Measurements from ENCODE around the gene ELF3. TPM values are rescaled to one million over a fixed set of nuclear protein-coding genes. Genes with fewer than 3 reads are reported as not detected.
A peak's percentile ranks its signal among the peaks of the same experiment; 100 is the strongest.

ELF3 gene
- total RNA-seq, result 0.20 TPM in 1 of 2 replicates, not detected in the other

DNA sequence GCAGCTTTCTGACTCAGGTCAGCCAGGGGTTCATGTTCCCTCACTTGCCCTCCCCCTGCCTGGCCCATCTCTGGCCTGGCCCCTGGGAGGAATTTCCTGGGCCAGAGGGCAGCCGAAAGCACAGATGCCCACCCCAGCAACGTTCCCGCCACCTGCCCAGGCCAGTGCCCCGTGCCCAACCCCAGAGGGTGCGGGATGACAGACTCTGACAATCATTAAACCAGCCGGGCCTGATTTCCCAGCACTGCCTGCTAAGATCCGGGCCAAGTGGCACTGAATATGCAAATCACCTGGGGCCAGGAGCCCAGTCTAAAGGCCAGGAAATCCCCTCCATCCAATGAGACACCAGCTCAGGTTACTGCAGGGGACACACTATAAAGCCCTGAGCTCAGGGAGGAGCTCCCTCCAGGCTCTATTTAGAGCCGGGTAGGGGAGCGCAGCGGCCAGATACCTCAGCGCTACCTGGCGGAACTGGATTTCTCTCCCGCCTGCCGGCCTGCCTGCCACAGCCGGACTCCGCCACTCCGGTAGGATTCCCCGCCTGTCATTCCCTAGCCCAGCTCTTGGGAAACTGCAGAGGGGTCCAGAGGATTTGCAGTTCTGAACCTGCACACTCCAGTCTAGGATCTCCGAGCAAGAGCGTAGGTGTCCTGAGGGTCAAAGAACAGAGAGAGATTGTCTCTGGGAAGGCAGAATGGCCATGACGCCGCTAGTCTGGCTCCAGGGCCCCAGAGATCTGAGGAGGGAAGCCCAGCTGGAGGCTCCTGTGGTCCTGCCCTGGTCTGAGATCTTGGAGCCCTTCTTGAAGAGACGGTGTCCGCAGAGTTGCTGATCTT is at the start of gene ELF3:
Gene ELF3, plus strand, starts transcription at position 408 of the 836 bp plus-strand sequence. CDS start 550 bp downstream, outside the sequence.

DNA sequence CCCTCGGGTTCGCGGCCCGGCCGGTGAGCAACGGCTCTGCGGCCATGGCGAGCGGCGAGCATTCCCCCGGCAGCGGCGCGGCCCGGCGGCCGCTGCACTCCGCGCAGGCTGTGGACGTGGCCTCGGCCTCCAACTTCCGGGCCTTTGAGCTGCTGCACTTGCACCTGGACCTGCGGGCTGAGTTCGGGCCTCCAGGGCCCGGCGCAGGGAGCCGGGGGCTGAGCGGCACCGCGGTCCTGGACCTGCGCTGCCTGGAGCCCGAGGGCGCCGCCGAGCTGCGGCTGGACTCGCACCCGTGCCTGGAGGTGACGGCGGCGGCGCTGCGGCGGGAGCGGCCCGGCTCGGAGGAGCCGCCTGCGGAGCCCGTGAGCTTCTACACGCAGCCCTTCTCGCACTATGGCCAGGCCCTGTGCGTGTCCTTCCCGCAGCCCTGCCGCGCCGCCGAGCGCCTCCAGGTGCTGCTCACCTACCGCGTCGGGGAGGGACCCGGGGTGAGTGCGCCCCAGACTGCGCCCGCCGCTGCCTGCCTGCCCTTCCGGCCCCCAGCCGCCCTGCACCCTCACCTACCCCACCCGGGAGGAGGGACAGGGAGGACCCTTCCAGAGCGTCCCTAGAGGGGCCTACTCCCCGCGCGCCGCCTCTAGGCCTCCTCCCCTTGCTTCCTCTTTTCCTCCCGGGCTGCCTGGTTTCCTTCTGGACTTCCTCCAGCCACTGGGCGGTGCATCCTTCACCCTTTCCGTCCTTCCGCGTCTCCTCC is 27.6 kb upstream of the ELF3 start, which contains the start of gene RNPEP:
Gene RNPEP, plus strand, starts transcription at position 26 of the 757 bp plus-strand sequence. Its CDS starts 19 bp downstream, at position 45.

Small RNAs within 50 kb of the gene (small RNA-seq; reads per million reads assigned to genes)
- gene AL691482.1, result not detected
- gene AL691482.2, result not detected
- gene MIR6740, result not detected
- 1.4 reads per million, percentile 71 among the genes with 10 or more reads in this experiment for gene RF00156

Other genes with a start within 250 kb of the ELF3 start
- gene IPO9, start 181.4 kb upstream of the ELF3 start, total RNA-seq, result 19.8 and 25.8 TPM in 2 replicates
- 6.6 and 7.0 TPM in 2 replicates for gene SHISA4, start 121.7 kb upstream of the ELF3 start, total RNA-seq
- 0.20 and 1.8 TPM in 2 replicates for gene LMOD1, start 64.0 kb upstream of the ELF3 start, total RNA-seq
- 40.8 and 46.7 TPM in 2 replicates for gene TIMM17A, start 55.1 kb upstream of the ELF3 start, total RNA-seq
- 60.6 and 62.8 TPM in 2 replicates for gene RNPEP, start 27.9 kb upstream of the ELF3 start, total RNA-seq
- not detected in 2 replicates for gene GPR37L1, start 112.3 kb downstream of the ELF3 start, total RNA-seq
- gene ARL8A, start 134.2 kb downstream of the ELF3 start, total RNA-seq, result 12.9 and 17.0 TPM in 2 replicates
- not detected in 2 replicates for gene PTPN7, start 150.0 kb downstream of the ELF3 start, total RNA-seq
- not detected in 2 replicates for gene LGR6, start 183.2 kb downstream of the ELF3 start, total RNA-seq